ENCODE results near the gene WDSUB1. TPM values are rescaled to one million over a fixed set of nuclear protein-coding genes. Genes with fewer than 3 reads are reported as not detected.

WDSUB1 gene
- total and polyA plus RNA-seq, 9 of the 15 experiments (the other 6 are each of a cell fraction or from before 2014, with no cell fraction given): 5.2 to 13.7 (median 9.4) TPM

GRCh38 chr2:159224061-159224813 lies 62.3 kb downstream of the WDSUB1 start:
- WGBS (ENCODE audit: insufficient coverage, low coverage, missing lambda C conversion rate): 46% methylated on average over 17 of the region's 17 CpGs
- FAIRE-seq: no peak
- BruUV-seq (replicated peaks): no TSS peak
- peak overlapping the region in 1 of 2 experiments; percentile 65; a peak in 1 of 4 replicates for H3K9ac ChIP-seq (ENCODE audit: insufficient read depth in 1 of 2, low read depth in 2 of 2, low read length in 2 of 2)
- no peak for DNase-seq (ENCODE audit: extremely low read depth in 1 of 4, low spot score in 3 of 4)
- no peaks in the 10 kb centered on the region for H3K9me3 ChIP-seq (replicated peaks; ENCODE audit: control insufficient read depth, insufficient read depth, low read depth, low read length)
- H3K79me2 ChIP-seq (ENCODE audit: control insufficient read depth, insufficient read depth, low read length): no peaks in the 10 kb centered on the region
- no peak for TF ChIP-seq SUPT5H (IDR thresholded peaks at IDR 0.05)
- 0 out of 2 replicates have a peak, but pooled peaks have one; percentile 25 for TF ChIP-seq TFAP4 (CRISPR knock-in tag; IDR thresholded peaks at IDR 0.05; ENCODE audit: borderline replicate concordance)
- H3K4me1 ChIP-seq (replicated peaks in 1 of 2; ENCODE audit: control insufficient read depth in 2 of 2, insufficient read depth in 2 of 2, low read length in 2 of 2): peaks cover 6 to 7% of the 10 kb centered on the region in 2 experiments
- POLR2A ChIA-PET: interaction anchor here (0.8 to 1.8 kb wide), 6 partner anchors 8 to 28 kb away, joined by 3 to 5 read pairs (median 4); no protein-coding TSS in a partner anchor
- no peaks in the 10 kb centered on the region for H3K36me3 ChIP-seq (ENCODE audit: control insufficient read depth, insufficient read depth, low read length)
- peak; percentile 43 for ATAC-seq
- no peak overlapping the region for H3K27ac ChIP-seq (ENCODE audit: extremely low read depth, low read depth, low read length)
- peak overlapping the region; percentile 40; the same call in 1 of the 2 replicates for H2AFZ ChIP-seq (ENCODE audit: low read depth, low read length)
- CTCF ChIA-PET (ENCODE audit: low intra/inter-chr PET ratio): no interaction called here
- H3K9me1 ChIP-seq (ENCODE audit: control insufficient read depth, insufficient read depth, low read length): no peaks in the 10 kb centered on the region
- no peaks in the 10 kb centered on the region for H4K20me1 ChIP-seq (replicated peaks; ENCODE audit: control insufficient read depth, insufficient read depth, low read length)
- intact Hi-C loops (cut with micrococcal nuclease) (no loop called here), in situ Hi-C loops (cut with MboI) (no loop called here)
- H3K27me3 ChIP-seq (ENCODE audit: control insufficient read depth in 2 of 2, insufficient read depth in 2 of 2, low read length in 2 of 2): peaks cover 8 to 10% of the 10 kb centered on the region in 2 experiments
- no peak overlapping the region for H3K4me2 ChIP-seq (ENCODE audit: insufficient read depth, low read length)
- H3K4me3 ChIP-seq: no peak overlapping the region

Data from K562 (cell line).